Stomach (tissue), 9 donors: ENCODE measurements around the gene CWC22. TPM values are rescaled to one million over a fixed set of nuclear protein-coding genes. Genes with fewer than 3 reads are reported as not detected.

Experiments used
- DNase-seq, 2 donors: peaks; one replicate each; pipeline versions ENCODE4 v3.0.0 to v3.0.0-alpha.2; 2013 to 2019
- H3K27ac ChIP-seq, 5 donors: fragments of 200-600 bp in 4 of 5; sonication (generic) in 4 of 5; one replicate each; pipeline ENCODE4 v1.5.1; 2013 to 2019; ENCODE audit warnings: mild to moderate bottlenecking in 1 of 5, moderate library complexity in 1 of 5
- H3K27me3 ChIP-seq, 3 donors: fragments of 200-600 bp; sonication (generic); one replicate each; pipeline ENCODE4 v1.5.1; 2017 to 2019; ENCODE audit warnings: mixed run types in 1 of 3
- H3K36me3 ChIP-seq, 4 donors: fragments of 200-600 bp; sonication (generic); 1 replicate in 3 of 4; 2 replicates in 1 of 4; pipeline ENCODE4 v1.5.1; 2016 to 2019
- H3K4me1 ChIP-seq, 4 donors: fragments of 200-600 bp; sonication (generic); one replicate each; pipeline ENCODE4 v1.5.1; 2016 to 2019
- H3K4me3 ChIP-seq, 4 donors: fragments of 200-600 bp; sonication (generic) in 3 of 4; one replicate each; pipeline ENCODE4 v1.5.1; 2016 to 2019; ENCODE audit warnings: mild to moderate bottlenecking in 1 of 4
- H3K9me3 ChIP-seq, 4 donors: fragments of 200-600 bp; sonication (generic); one replicate each; pipeline ENCODE4 v1.5.1; 2016 to 2019
- EP300 ChIP-seq: sonication (generic); formaldehyde crosslinking; IDR thresholded peaks from one replicate; pipeline ENCODE4 v1.6.1; 2017; ENCODE audit warnings: antibody characterized with exemption
- POLR2A ChIP-seq, 4 donors: fragments of 450-650 bp; IDR thresholded peaks; one replicate each; pipeline ENCODE4 v1.6.1; 2016; ENCODE audit warnings: antibody characterized with exemption in 4 of 4, control low read depth in 2 of 4, mild to moderate bottlenecking in 1 of 4, moderate library complexity in 1 of 4
- POLR2AphosphoS5 ChIP-seq, 3 donors: sonication (generic); formaldehyde crosslinking; IDR thresholded peaks; one replicate each; pipeline ENCODE4 v1.6.1; 2016; ENCODE audit warnings: antibody characterized with exemption in 3 of 3
- WGBS, 5 donors: extraction: QIAGEN DNeasy Blood & Tissue Kit in 3 of 5; methylation state at CpG; one replicate each; pipeline versions ENCODE4 v1.1.5 to v1.1.7; 2013 to 2018; 5-methylcytosine and 5-hydroxymethylcytosine counted together
- intact Hi-C: fragments of 100-400 bp; cut with DNase I; formaldehyde crosslinking; loops from one replicate; pipeline ENCODE4 v1.15.1; 2023; ENCODE audit warnings: low total_unique reads
- polyA plus RNA-seq, 3 donors: library from polyadenylated mRNA; stranded (reverse); fragments of 200-250 nt; gene quantifications; one replicate each; pipeline ENCODE4 v1.2.3, GENCODE V29; 2013
- small RNA-seq, 4 donors: library from RNA; depleted of rRNA; stranded (forward); fragments of <200 nt; gene quantifications; one replicate each; pipeline ENCODE3, GENCODE V24; 2016
- total RNA-seq, 5 donors: library from RNA; depleted of rRNA; stranded (reverse); fragments of >200 nt; gene quantifications; one replicate each; pipeline versions ENCODE4 v1.1.0 to v1.2.3, GENCODE V29; 2014 to 2016
- TF ChIP-seq, protein P1 (sequence below), 7 experiments: fragments of 450-650 bp in 4 of 7; fragments of 200-600 bp in 3 of 7; sonication (generic) in 3 of 7; IDR thresholded peaks; one replicate each; pipeline ENCODE4 v1.5.1; 2016 to 2019; ENCODE audit warnings: antibody characterized with exemption in 7 of 7, control low read depth in 2 of 7, mild to moderate bottlenecking in 1 of 7
- donor health status: healthy with polysubstance abuse.
- donor health status: Bipolar disorder and iron deficiency.
- donor health status: healthy.

CWC22 gene
- total and polyA plus RNA-seq, 8 donors, result 2.9 to 24.0 (median 12.1) TPM

GRCh38 chr2:179909845-179910734, 97.0 kb downstream of the CWC22 start:
- DNase-seq, result no peak
- no peak overlapping the region for H3K4me3 ChIP-seq
- H3K36me3 ChIP-seq, result no peaks in the 10 kb centered on the region
- TF ChIP-seq, protein P1, sequence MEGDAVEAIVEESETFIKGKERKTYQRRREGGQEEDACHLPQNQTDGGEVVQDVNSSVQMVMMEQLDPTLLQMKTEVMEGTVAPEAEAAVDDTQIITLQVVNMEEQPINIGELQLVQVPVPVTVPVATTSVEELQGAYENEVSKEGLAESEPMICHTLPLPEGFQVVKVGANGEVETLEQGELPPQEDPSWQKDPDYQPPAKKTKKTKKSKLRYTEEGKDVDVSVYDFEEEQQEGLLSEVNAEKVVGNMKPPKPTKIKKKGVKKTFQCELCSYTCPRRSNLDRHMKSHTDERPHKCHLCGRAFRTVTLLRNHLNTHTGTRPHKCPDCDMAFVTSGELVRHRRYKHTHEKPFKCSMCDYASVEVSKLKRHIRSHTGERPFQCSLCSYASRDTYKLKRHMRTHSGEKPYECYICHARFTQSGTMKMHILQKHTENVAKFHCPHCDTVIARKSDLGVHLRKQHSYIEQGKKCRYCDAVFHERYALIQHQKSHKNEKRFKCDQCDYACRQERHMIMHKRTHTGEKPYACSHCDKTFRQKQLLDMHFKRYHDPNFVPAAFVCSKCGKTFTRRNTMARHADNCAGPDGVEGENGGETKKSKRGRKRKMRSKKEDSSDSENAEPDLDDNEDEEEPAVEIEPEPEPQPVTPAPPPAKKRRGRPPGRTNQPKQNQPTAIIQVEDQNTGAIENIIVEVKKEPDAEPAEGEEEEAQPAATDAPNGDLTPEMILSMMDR (IDR thresholded peaks at IDR 0.05), result no peak
- TF ChIP-seq POLR2A (IDR thresholded peaks at IDR 0.05) (no peak), POLR2AphosphoS5 (IDR thresholded peaks at IDR 0.05) (no peak), EP300 (no peak)
- intact Hi-C loops, result no loop called here
- no peaks in the 10 kb centered on the region for H3K4me1 ChIP-seq
- WGBS, 5 donors, result 48 to 63% (median 58%) methylated on average over 6 of the region's 6 CpGs
- no peaks in the 10 kb centered on the region for H3K9me3 ChIP-seq
- H3K27ac ChIP-seq, result no peak overlapping the region
- no peaks in the 10 kb centered on the region for H3K27me3 ChIP-seq

GRCh38 chr2:179900655-179901054, 106.4 kb downstream of the CWC22 start:
- WGBS, 5 donors, result 63 to 78% (median 75%) methylated on average over 5 of the region's 5 CpGs
- Histone ChIP-seq H3K36me3 (no peaks in the 10 kb centered on the region), H3K9me3 (peaks cover 0 to 14% (median 4%) of the 10 kb centered on the region in 4 donors), H3K4me3 (no peak overlapping the region), H3K27me3 (no peaks in the 10 kb centered on the region), H3K27ac (no peak overlapping the region), H3K4me1 (no peaks in the 10 kb centered on the region)
- DNase-seq, result no peak
- intact Hi-C loops, result no loop called here
- TF ChIP-seq, protein P1 (IDR thresholded peaks at IDR 0.05), result no peak
- no peak for TF ChIP-seq POLR2AphosphoS5 (IDR thresholded peaks at IDR 0.05)
- TF ChIP-seq POLR2A (IDR thresholded peaks at IDR 0.05), result no peak
- no peak for TF ChIP-seq EP300

DNA sequence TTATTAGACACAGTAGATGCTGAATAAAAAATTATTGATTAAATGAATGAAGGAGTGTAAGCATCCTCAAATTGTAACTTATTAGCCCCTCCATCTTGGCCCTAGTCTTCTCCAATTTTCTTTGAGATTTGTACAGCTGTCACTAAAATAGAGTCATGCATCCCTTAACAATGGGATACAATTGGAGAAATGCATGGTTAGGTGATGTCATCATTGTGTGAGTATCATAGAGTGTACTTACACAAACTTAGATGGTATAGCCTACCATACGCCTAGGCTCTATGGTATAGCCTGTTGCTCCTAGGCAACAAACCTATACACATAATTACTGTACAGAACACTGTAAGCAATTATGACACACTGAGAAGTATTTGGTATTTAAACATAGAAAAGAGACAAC, 107.4 kb downstream of the CWC22 start:
- intact Hi-C loops, result no loop called here
- 86 to 100% (median 95%) methylated on average over 1 of the region's 1 CpG for WGBS, 5 donors
- no peak overlapping the region for H3K27ac ChIP-seq
- H3K9me3 ChIP-seq, result peaks cover 0 to 14% (median 4%) of the 10 kb centered on the region in 4 donors
- no peak for DNase-seq
- no peak overlapping the region for H3K4me3 ChIP-seq
- no peaks in the 10 kb centered on the region for H3K4me1 ChIP-seq
- H3K27me3 ChIP-seq, result no peaks in the 10 kb centered on the region
- H3K36me3 ChIP-seq, result no peaks in the 10 kb centered on the region
- no peak for TF ChIP-seq POLR2A (IDR thresholded peaks at IDR 0.05)
- TF ChIP-seq, protein P1 (IDR thresholded peaks at IDR 0.05), result no peak
- TF ChIP-seq EP300, result no peak
- no peak for TF ChIP-seq POLR2AphosphoS5 (IDR thresholded peaks at IDR 0.05)

DNA sequence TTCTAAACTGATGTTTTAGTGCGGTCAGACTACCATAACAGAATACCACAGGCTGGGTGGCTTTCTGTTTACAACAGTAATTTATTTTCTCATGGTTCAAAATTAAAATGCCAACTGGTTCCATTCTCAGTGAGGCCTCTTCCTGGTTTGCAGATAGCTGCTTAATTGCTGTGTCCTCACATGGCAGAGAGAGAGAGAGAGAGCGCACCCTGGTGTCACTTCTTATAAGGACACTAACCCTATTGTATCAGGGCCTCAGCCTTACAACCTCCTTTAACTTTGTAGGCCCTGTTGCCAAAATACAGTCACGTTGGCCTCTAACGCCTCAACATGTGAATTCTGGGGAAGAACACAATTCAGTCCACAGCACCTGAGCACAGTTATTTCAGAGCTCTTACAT, 108.2 kb downstream of the CWC22 start:
- 75 to 83% (median 78%) methylated on average over 4 of the region's 4 CpGs for WGBS, 5 donors
- no peak for TF ChIP-seq POLR2A (IDR thresholded peaks at IDR 0.05)
- TF ChIP-seq POLR2AphosphoS5 (IDR thresholded peaks at IDR 0.05), result no peak
- H3K27ac ChIP-seq, result no peak overlapping the region
- intact Hi-C loops, result no loop called here
- H3K4me3 ChIP-seq, result no peak overlapping the region
- peaks cover 0 to 10% (median 4%) of the 10 kb centered on the region in 4 donors for H3K9me3 ChIP-seq
- H3K27me3 ChIP-seq, result no peaks in the 10 kb centered on the region
- no peak for DNase-seq
- no peaks in the 10 kb centered on the region for H3K4me1 ChIP-seq
- H3K36me3 ChIP-seq, result no peaks in the 10 kb centered on the region

Small RNA genes lying within 50 kb of the gene (small RNA-seq; reads per million reads assigned to genes)
- gene RF00416, result 0 reads per million in 4 donors

Other genes with a start within 250 kb of the CWC22 start
- 10 to 100 TPM in 1 of 5 donors, 1 to 10 TPM in 3, not detected in 1; 1.8 to 41.4 (median 2.8) TPM for gene ZNF385B, start 145.7 kb downstream of the CWC22 start, total RNA-seq
- 1 to 10 TPM; 2.2 to 8.5 (median 8.1) TPM for gene ZNF385B, start 145.7 kb downstream of the CWC22 start, polyA plus RNA-seq